ENCODE data around the gene LAMB4. TPM values are rescaled to one million over a fixed set of nuclear protein-coding genes. Genes with fewer than 3 reads are reported as not detected.

Gene LAMB4
- total RNA-seq, 1 donor from 2014 or later: not detected

- H3K36me3 ChIP-seq: peaks cover 19 to 57% of the 10 kb centered on the region in 2 donors
- peaks cover 0 to 34% of the 10 kb centered on the region in 2 donors for H3K4me1 ChIP-seq
- no peaks in the 10 kb centered on the region for H3K27me3 ChIP-seq
- no peak overlapping the region for H3K4me3 ChIP-seq
- no peak for DNase-seq (ENCODE audit: low spot score in 2 of 2)
- peak overlapping the region; percentile 34 to 95 for H3K27ac ChIP-seq
- intact Hi-C loops (cut with DNase I): loop anchor here (2.0 kb wide), 1 partner anchor 15 kb away; no protein-coding TSS in a partner anchor
- TF ChIP-seq CTCF (IDR thresholded peaks at IDR 0.05): no peak
- peaks cover 0 to 2% of the 10 kb centered on the region in 2 donors for H3K9me3 ChIP-seq
Observed at GRCh38 chr7:107973861-107974260, 156.3 kb downstream of the LAMB4 start.

Other genes starting within 250 kb of the LAMB4 start
- 19.2 TPM for gene DLD, start 239.2 kb downstream of the LAMB4 start, total RNA-seq
- 198 TPM for gene LAMB1, start 127.2 kb downstream of the LAMB4 start, total RNA-seq